NCI-H2029 (cell line): ENCODE measurements around the gene PPIB.

ENCODE experiments used
- DNase-seq: peaks from one replicate; lab custom pipeline; 2025; lab: John Stamatoyannopoulos, UW

Gene PPIB

GRCh38 chr15:64157599-64158125 lies 5.2 kb downstream of the PPIB start:
- no peak for DNase-seq

DNA sequence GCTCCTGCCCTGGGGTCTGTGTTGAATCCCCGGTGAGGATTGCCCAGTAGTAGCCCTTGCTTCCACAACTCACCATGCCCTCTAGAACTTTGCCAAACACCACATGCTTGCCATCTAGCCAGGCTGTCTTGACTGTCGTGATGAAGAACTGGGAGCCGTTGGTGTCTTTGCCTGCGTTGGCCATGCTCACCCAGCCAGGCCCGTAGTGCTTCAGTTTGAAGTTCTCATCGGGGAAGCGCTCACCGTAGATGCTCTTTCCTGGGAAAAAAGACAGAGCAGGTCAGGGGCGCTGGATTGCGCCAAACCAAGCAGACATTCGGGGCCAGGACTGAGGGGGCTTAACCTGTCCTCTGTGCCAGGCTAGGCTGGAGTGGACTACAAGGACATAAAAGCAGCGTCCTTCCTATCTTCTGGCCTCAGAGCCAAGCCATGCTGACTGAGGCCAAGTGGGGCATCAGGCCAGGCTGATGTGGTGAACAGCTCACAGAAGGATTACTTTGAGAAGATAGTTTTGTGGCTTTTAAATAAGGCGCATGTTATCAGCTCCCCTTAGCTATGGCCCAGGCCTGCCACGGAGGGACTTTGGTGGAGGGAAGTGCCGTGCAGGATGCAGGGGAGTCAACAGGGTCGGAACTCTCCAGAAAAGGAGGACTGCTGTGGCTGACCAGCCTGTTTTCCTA lies 6.0 kb downstream of the PPIB start:
- DNase-seq, result no peak

DNA sequence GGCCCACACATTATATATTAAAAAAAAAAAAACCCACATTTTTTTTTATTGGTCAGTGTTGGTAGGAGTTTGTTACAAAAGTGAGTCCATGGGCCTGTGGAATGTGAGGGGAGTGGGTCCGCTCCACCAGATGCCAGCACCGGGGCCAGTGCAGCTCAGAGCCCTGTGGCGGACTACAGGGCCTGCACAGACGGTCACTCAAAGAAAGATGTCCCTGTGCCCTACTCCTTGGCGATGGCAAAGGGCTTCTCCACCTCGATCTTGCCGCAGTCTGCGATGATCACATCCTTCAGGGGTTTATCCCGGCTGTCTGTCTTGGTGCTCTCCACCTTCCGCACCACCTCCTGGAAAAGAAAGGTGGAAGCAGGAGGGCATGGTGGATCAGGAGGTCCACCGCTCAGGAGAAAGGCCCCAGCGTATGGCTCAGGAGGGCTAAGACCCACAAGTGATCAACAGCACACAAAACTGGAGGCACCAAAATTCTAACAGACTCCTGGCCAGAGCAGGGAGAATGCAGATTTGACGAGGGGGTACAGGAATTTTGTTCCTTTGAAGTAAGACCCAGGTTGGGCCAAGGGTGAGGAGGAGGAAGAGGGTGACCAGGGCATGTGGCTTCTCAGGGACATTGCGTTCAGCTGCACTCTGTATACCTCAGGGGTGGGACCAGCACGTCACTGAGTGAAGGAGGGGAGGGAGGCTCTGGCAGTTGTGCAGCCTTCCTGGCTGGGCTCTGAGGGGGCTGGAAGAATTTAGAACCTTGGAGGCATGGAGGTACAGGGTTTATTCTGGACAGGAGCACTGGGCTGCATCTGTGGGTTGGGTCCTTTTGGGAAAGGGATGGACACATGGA lies 6.8 kb downstream of the PPIB start:
- no peak for DNase-seq

- peak; percentile 32 for DNase-seq
Observed at GRCh38 chr15:64153480-64154367, 9.1 kb downstream of the PPIB start.

- no peak for DNase-seq
Observed at GRCh38 chr15:64152507-64153387, 10.1 kb downstream of the PPIB start.

- DNase-seq, result no peak
Observed at GRCh38 chr15:64151727-64152506, 10.9 kb downstream of the PPIB start, which contains the start of gene SNX22. Gene SNX22, plus strand, starts transcription at chr15:64151731. Its CDS starts 45 bp downstream, at chr15:64151776.

DNA sequence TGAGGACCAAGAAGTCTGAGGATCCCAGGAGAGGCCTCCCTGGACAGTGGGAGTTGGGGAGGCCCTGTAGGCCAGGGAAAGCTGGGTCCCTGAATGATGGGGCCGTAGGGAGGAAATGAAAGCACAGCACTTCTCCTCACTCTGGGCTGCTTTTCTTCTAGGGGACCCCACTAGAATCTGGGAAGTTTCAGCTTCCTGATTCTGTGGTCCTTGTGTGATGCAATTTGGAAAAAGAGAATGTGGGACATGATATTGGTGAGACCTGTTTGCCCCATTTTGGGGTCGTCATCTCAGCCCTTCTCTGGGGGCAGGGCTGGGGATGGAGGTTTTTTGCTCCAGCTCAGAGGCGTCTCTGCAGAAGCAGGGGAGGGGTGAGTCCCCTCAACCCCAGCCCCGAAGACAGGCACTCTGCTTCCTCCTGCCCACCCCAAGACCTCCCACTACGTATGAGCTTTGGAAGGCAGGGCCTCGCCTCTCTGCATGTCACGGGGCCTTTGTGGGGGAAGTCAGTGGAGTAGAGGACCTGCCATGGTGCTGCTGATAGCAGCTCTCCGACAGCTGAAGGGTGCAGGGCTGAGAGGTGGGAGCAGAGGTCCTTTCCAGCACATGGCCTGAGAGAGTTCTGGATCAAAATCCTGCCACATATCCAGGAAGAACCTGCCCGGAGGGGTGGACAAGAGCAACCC lies 12.8 kb downstream of the PPIB start:
- DNase-seq, result no peak

- no peak for DNase-seq
Observed at GRCh38 chr15:64149424-64149823, 13.4 kb downstream of the PPIB start.

DNA sequence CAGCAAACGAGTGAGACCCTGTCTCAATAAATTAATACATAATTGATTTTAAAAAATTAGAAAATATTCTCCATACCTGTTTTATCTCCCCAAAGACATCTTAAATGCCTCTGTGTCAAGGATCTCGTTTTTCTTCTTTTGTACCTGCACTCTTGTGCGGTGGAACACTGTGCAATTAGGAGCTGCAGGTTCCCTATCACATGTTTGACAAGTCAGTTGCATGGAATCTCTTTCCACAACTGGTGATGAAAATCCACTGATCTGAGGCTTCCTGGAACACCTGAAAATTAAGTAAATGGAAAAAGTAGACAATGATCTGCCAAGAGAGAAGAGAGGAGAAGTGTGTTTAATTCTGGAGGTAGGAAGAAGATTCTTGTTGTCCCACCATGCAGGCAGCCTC lies 14.2 kb downstream of the PPIB start:
- no peak for DNase-seq

DNA sequence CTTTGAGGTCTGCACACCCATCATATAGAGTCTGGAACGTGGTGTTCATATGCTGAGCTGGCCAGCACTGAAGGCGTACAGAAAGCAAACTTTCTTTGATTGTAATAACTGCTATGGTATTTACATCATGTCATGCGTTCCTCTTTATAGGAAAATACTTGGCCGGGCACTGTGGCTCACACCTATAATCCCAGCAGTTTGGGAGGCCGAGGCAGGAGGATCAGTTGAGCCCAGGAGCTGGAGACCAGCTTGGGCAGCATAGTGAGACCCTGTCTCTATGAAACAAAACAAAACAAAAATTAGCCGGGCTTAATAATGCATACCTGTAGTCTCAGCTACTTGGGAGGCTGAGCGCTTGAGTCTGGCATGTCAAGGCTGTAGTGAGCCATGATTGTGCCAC lies 14.7 kb downstream of the PPIB start:
- no peak for DNase-seq

GRCh38 chr15:64146885-64147681 lies 15.7 kb downstream of the PPIB start:
- DNase-seq, result no peak

DNA sequence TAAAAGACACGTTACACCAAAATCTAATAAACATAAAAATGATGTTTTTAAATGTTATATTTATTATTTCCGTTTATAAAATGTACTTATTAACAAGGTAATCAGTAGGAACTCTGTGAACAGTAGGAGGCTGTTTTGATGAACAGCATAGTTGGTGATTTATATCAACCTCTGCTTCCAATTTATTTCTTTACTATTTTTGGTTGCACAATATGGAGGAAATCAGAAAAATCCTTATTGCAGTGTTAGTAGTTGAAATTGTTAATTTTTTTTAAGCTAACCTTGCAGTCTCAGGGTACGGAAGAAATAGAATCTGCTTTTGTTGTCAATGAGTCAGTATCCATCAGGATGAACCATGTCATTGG lies 16.3 kb downstream of the PPIB start:
- no peak for DNase-seq

GRCh38 chr15:64146041-64146440 lies 16.8 kb downstream of the PPIB start:
- no peak for DNase-seq

DNA sequence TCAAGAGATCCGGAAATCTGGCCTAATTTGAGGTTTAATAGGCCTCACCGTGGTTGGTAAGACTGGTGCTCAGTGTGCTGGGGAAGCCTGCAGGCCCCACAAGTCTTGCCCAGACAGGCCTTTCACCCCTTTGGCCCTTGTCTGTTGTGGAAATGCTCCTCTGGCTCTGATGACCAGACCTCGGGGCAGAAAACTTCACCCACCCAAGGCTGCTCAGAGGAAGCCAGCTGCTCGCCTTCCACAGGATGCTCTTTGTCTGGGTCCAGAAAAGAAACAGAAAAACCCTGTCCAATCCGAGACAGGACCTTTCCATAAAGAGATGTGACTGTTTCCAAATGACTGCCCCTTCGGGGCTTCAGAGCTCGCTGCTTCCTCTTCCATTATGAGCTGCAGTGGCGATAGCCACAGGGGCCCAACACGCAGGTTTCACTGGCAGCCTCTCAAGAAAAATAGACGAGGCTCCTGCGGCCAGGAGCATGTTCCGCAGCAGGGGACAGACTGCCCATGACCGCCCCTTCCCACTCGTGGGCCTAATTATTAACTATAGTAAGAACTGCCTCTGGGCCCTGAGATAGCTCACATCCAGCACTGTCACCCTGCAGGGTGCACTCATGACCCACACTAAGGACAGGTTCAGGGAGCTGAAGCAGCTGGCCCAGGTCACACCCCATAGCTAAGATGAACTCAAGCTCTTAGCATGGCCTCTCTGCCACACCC lies 18.1 kb downstream of the PPIB start:
- DNase-seq, result no peak

DNA sequence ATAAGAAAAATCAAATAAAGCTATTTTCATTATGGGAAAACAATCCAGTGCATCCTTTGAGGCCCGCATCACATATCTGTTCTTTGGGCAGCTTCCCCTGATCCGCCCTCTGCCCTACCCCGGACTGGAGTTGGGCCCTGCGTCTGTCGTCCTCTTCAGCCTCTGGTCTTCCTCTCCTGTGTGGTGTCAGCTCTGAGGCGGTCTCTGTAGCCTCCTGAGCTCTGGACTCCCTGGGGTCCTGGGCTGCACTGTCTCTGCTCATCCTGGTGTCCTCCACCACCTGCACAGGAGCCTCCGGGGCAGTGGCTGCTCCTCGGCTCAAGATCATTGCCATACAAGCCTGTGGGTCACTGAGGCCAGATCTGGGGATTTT lies 18.6 kb downstream of the PPIB start:
- no peak for DNase-seq

DNA sequence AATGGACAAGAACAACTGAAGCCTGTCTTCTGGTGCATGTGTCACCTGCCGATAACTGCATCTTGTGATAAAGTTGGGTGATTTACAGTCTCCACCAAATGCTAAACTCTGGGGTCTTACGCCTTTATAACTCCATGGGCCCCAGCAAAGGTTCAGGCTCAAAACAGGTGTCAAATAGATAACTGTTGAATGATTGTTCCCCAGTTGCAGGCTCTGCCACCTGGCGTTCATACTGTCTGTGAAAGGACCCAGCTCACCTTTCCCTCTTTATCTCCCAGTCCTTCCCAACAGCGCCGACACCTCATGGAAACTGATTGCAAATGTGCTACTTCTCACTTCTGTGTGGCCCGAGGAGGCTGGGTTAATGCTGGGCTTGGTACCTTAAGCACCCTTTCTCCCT lies 19.5 kb downstream of the PPIB start:
- no peak for DNase-seq

GRCh38 chr15:64141798-64142512 lies 20.9 kb downstream of the PPIB start:
- DNase-seq, result no peak
